Fibroblast of lung (primary cell): Measurements from ENCODE around the gene TPM4.

Source experiments
- EZH2 ChIP-seq: IDR thresholded peaks from 2 replicates; pipeline ENCODE4 v1.5.1; 2012; ENCODE audit warnings: low read length, control low read depth, mild to moderate bottlenecking; ENCODE audit errors: missing control alignments
- TF ChIP-seq, protein P1 (sequence below), 2 donors: IDR thresholded peaks in 1 of 2; conservative IDR thresholded peaks in 1 of 2; 1 replicate in 1 of 2; 2 replicates in 1 of 2; pipeline ENCODE4 v1.5.1; 2011 to 2012; ENCODE audit warnings: low read length in 2 of 2, control low read depth in 1 of 2, inconsistent platforms in 1 of 2, low read depth in 1 of 2, mild to moderate bottlenecking in 1 of 2

DNA sequence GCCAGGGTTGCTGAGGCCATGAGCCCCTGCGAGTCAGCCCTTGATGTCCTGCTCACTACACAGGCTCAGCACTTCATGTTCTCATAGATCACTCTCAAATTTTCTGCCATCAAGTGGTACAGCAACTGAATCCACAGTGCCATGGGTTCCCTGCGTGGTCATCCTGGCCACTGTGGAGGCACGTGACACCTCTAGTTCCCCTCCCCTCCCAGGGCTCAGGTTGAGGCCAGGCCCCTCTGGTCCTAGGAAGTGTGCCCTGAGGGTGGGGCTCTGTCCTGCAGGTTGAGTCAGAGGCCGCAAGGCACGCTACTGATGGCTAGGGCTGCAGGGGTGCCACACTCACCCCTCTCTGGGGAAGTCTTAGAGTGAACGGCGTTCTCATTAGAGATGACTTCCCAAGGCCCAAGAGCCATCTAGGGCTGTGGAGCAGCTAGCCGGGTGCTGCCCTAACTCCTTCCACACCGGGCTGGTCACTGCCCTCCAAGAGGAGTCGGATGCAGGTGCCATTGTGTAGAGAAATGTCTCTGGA is 39.8 kb upstream of the TPM4 start:
- TF ChIP-seq, protein P1, sequence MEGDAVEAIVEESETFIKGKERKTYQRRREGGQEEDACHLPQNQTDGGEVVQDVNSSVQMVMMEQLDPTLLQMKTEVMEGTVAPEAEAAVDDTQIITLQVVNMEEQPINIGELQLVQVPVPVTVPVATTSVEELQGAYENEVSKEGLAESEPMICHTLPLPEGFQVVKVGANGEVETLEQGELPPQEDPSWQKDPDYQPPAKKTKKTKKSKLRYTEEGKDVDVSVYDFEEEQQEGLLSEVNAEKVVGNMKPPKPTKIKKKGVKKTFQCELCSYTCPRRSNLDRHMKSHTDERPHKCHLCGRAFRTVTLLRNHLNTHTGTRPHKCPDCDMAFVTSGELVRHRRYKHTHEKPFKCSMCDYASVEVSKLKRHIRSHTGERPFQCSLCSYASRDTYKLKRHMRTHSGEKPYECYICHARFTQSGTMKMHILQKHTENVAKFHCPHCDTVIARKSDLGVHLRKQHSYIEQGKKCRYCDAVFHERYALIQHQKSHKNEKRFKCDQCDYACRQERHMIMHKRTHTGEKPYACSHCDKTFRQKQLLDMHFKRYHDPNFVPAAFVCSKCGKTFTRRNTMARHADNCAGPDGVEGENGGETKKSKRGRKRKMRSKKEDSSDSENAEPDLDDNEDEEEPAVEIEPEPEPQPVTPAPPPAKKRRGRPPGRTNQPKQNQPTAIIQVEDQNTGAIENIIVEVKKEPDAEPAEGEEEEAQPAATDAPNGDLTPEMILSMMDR (conservative IDR thresholded peaks at IDR 0.05 in 1 of 2, IDR thresholded peaks at IDR 0.05 in 1 of 2; ENCODE audit: low read depth in 1 of 2, low read length in 2 of 2), result no peak
- TF ChIP-seq EZH2, result no peak
